Activated CD8-positive, alpha-beta T cell treated with anti-CD3 and anti-CD28 coated beads for 36 hours (primary cell): Measurements from ENCODE around the gene SLC44A5. TPM values are rescaled to one million over a fixed set of nuclear protein-coding genes. Genes with fewer than 3 reads are reported as not detected.

Source experiments
- ATAC-seq: fragments of 200-7000 bp; cut with Tn5 transposase; one replicate; pipeline ENCODE4 v1.10.0; 2021; ENCODE audit warnings: mild to moderate bottlenecking, moderate library complexity
- CTCF ChIA-PET: fragments of 350-600 bp; sonication (Branson Sonifier 250); formaldehyde crosslinking; loops from one replicate; lab custom pipeline; 2021; ENCODE audit warnings: antibody characterized with exemption; lab: Charles Lee
- POLR2A ChIA-PET: fragments of 350-600 bp; sonication (Branson Sonifier 250); formaldehyde crosslinking; loops from one replicate; lab custom pipeline; 2021; ENCODE audit warnings: antibody characterized with exemption; lab: Charles Lee
- DNase-seq: peaks from one replicate; pipeline ENCODE4 v3.0.0-alpha.2; 2020
- H3K27ac Mint-ChIP-seq: one replicate; pipeline ENCODE4 v1.8.0; 2021; ENCODE audit warnings: mild to moderate bottlenecking, mixed read lengths
- H3K27me3 Mint-ChIP-seq: one replicate; pipeline ENCODE4 v1.8.0; 2021; ENCODE audit warnings: mixed read lengths
- H3K36me3 Mint-ChIP-seq: one replicate; pipeline ENCODE4 v1.8.0; 2021; ENCODE audit warnings: low read depth, mixed read lengths
- H3K4me1 Mint-ChIP-seq: one replicate; pipeline ENCODE4 v1.8.0; 2021; ENCODE audit warnings: low read depth, mixed read lengths
- H3K4me3 Mint-ChIP-seq: one replicate; pipeline ENCODE4 v1.8.0; 2021; ENCODE audit warnings: mild to moderate bottlenecking, moderate library complexity, mixed read lengths
- H3K9me3 Mint-ChIP-seq: one replicate; pipeline ENCODE4 v1.8.0; 2021; ENCODE audit warnings: mixed read lengths
- intact Hi-C: fragments of 100-400 bp; cut with micrococcal nuclease; formaldehyde crosslinking; loops from one replicate; pipeline ENCODE4 v1.10.0; 2022
- total RNA-seq, 2 experiments: library from RNA; stranded (reverse); gene quantifications; one replicate each; pipeline ENCODE4 v1.2.3, GENCODE V29; 2021
- TF ChIP-seq, protein P1 (sequence below): fragments of 200-600 bp; IDR thresholded peaks from one replicate; pipeline ENCODE4 v1.8.0; 2022; ENCODE audit warnings: antibody characterized with exemption, mild to moderate bottlenecking

SLC44A5 gene
- total RNA-seq, 2 experiments from 2014 or later = 0.11 to 0.22 TPM

- Mint-ChIP-seq H3K27ac (no peak overlapping the region), H3K36me3 (no peaks in the 10 kb centered on the region), H3K9me3 (peaks cover 2% of the 10 kb centered on the region), H3K4me3 (no peak overlapping the region), H3K4me1 (no peaks in the 10 kb centered on the region), H3K27me3 (peaks cover 3% of the 10 kb centered on the region)
- ATAC-seq (no peak), DNase-seq (no peak)
- intact Hi-C loops = no loop called here
- TF ChIP-seq, protein P1, sequence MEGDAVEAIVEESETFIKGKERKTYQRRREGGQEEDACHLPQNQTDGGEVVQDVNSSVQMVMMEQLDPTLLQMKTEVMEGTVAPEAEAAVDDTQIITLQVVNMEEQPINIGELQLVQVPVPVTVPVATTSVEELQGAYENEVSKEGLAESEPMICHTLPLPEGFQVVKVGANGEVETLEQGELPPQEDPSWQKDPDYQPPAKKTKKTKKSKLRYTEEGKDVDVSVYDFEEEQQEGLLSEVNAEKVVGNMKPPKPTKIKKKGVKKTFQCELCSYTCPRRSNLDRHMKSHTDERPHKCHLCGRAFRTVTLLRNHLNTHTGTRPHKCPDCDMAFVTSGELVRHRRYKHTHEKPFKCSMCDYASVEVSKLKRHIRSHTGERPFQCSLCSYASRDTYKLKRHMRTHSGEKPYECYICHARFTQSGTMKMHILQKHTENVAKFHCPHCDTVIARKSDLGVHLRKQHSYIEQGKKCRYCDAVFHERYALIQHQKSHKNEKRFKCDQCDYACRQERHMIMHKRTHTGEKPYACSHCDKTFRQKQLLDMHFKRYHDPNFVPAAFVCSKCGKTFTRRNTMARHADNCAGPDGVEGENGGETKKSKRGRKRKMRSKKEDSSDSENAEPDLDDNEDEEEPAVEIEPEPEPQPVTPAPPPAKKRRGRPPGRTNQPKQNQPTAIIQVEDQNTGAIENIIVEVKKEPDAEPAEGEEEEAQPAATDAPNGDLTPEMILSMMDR = no peak
- CTCF ChIA-PET = no interaction called here
- POLR2A ChIA-PET = no interaction called here
These were observed 67.9 kb downstream of the SLC44A5 start for GRCh38 chr1:75542818-75543570.

DNA sequence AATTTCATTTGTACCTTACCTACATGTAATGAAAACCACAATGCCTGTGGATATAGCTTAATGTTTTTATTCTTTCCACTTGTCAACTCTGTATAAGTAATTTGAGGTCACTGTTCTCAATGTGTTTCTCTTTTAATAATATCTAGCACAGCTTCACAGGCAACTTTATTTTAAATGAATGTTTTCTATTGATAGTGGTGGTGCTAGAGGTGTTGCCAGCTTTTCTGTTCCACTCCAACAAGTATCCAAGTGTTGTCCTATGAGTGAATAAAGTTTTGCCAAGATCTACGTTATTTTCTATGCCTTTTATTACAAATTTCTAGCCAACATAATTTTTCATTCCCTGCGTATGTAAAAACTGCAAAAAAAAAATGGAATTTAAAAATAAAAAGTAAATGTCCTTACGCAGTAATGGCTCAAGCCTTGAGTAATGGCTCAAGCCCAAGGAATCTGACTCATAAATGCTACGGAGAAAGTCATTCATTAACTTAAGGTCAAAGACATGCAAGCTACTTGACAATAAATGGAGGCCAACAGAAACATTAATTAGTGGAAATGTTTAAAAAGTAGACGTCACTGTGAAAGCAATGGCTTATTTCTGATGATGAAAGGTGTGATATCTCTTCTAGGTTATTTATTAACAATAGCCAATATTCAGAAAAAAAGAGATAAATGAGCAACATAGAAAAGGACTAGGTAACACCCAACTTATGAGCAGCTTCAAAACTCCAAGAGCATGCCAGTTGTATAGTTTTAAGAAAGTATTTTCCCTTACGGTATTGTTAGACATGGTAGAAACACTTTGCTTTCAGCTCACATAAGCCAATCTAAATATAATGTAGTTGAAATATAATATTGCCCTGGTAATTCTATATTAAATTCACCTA, 71.4 kb downstream of the SLC44A5 start:
- Mint-ChIP-seq H3K27me3 (no peaks in the 10 kb centered on the region), H3K4me3 (no peak overlapping the region), H3K4me1 (no peaks in the 10 kb centered on the region), H3K27ac (no peak overlapping the region), H3K9me3 (no peaks in the 10 kb centered on the region), H3K36me3 (no peaks in the 10 kb centered on the region)
- POLR2A ChIA-PET = no interaction called here
- no peak for DNase-seq
- CTCF ChIA-PET = interaction anchor here (1.1 to 1.2 kb wide), 2 partner anchors 12 to 26 kb away, joined by 3 read pairs; no protein-coding TSS in a partner anchor
- TF ChIP-seq, protein P1 = no peak
- ATAC-seq = no peak
- intact Hi-C loops = no loop called here

- CTCF ChIA-PET = interaction anchor here (1.0 kb wide), 1 partner anchor 12 kb away, joined by 3 read pairs; no protein-coding TSS in a partner anchor
- no peak overlapping the region for H3K4me3 Mint-ChIP-seq
- ATAC-seq (no peak), DNase-seq (no peak)
- no peak overlapping the region for H3K27ac Mint-ChIP-seq
- intact Hi-C loops = no loop called here
- TF ChIP-seq, protein P1 = no peak
- H3K9me3 Mint-ChIP-seq = no peaks in the 10 kb centered on the region
- H3K36me3 Mint-ChIP-seq = no peaks in the 10 kb centered on the region
- H3K4me1 Mint-ChIP-seq = no peaks in the 10 kb centered on the region
- H3K27me3 Mint-ChIP-seq = peaks cover 1% of the 10 kb centered on the region
- POLR2A ChIA-PET = no interaction called here
These were observed 77.8 kb downstream of the SLC44A5 start for GRCh38 chr1:75533085-75533484.

DNA sequence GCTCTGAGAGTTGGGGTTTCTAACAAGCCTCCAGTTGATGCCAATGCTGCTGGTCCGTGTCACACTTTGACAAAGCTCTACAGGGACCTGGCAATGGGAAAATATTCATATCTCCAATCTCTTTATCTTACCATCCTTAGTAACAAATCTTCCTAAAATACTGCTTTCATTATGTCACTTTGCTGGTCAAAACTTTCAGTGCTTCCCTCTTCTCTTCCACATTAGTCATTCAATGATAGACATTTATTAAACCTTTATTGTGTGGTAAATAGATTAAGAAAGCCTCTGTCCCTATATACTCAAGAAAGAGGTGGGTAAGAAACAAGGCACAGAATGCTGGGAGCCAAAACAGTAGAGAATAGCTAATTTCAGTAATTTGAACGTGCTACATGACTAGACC, 79.3 kb downstream of the SLC44A5 start:
- POLR2A ChIA-PET = no interaction called here
- Mint-ChIP-seq H3K4me1 (no peaks in the 10 kb centered on the region), H3K9me3 (no peaks in the 10 kb centered on the region), H3K27me3 (peaks cover 1% of the 10 kb centered on the region), H3K27ac (no peak overlapping the region), H3K36me3 (no peaks in the 10 kb centered on the region), H3K4me3 (no peak overlapping the region)
- CTCF ChIA-PET = interaction anchor here (1.2 kb wide), 1 partner anchor 84 kb away, joined by 4 read pairs; no protein-coding TSS in a partner anchor
- TF ChIP-seq, protein P1 = no peak
- DNase-seq (no peak), ATAC-seq (no peak)
- intact Hi-C loops = no loop called here
